Measurements from ENCODE around the gene PPIP5K1.

Gene PPIP5K1

DNA sequence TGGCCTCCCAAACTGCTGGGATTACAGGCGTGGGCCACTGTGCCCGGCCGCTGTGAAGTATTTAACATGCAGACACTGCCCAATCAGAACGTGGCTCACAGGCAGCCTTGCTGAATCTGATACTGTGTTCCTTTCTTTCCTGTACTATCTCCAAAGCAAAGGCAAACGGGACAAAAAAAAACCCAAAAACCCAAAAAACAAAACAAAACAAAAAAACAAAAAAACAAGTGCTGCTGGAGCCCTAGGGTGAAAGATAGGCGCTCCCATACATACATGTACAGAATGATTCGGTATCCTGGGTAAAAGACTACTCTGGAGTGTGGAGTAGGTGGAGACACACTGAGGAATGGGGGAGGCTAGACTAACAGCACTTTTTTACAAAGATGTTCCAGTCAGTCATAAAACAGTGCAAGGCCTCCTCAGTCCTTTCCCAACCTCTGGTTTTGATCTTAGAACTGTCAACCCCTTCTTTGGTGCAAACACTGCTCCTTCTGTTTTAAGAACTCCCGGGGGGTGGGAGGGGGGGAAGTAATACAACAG lies 80.3 kb downstream of the PPIP5K1 start:
- no peak for DNase-seq (ENCODE audit: extremely low read depth, low read depth)
- TF ChIP-seq, protein P1, sequence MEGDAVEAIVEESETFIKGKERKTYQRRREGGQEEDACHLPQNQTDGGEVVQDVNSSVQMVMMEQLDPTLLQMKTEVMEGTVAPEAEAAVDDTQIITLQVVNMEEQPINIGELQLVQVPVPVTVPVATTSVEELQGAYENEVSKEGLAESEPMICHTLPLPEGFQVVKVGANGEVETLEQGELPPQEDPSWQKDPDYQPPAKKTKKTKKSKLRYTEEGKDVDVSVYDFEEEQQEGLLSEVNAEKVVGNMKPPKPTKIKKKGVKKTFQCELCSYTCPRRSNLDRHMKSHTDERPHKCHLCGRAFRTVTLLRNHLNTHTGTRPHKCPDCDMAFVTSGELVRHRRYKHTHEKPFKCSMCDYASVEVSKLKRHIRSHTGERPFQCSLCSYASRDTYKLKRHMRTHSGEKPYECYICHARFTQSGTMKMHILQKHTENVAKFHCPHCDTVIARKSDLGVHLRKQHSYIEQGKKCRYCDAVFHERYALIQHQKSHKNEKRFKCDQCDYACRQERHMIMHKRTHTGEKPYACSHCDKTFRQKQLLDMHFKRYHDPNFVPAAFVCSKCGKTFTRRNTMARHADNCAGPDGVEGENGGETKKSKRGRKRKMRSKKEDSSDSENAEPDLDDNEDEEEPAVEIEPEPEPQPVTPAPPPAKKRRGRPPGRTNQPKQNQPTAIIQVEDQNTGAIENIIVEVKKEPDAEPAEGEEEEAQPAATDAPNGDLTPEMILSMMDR (IDR thresholded peaks at IDR 0.05; ENCODE audit: low read depth, low read length) = no peak

DNA sequence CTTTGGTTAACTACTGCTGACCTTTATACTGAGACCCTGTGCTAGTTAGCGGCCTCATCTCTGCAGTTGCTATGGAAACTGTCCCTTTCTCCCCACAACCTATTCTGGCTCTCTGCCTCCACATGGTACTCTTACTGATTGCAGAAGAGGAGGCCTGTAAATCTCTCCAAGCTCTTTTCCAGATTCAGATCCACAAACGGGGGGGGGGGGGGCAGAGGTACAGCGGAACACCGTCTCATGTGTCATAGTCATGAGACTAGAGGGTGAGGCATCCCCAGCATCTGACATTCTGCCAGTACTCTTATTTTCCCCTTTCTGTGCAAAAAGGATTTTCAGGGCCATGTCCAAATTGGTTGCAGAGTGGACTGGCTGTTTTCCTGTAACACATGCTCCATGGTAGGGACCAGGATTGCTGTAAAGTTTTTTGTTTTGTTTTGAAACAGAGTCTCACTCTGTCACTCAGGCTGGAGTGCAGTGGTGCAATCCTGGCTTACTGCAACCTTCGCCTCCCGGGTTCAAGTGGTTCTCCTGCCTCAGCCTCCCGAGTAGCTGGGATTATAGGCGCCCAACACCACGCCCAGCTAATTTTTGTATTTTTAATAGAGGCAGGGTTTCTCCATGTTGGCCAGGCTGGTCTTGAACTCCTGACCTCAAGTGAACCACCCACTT lies 80.9 kb downstream of the PPIP5K1 start:
- TF ChIP-seq, protein P1 (IDR thresholded peaks at IDR 0.05; ENCODE audit: low read depth, low read length) = no peak
- no peak for DNase-seq (ENCODE audit: extremely low read depth, low read depth)

DNA sequence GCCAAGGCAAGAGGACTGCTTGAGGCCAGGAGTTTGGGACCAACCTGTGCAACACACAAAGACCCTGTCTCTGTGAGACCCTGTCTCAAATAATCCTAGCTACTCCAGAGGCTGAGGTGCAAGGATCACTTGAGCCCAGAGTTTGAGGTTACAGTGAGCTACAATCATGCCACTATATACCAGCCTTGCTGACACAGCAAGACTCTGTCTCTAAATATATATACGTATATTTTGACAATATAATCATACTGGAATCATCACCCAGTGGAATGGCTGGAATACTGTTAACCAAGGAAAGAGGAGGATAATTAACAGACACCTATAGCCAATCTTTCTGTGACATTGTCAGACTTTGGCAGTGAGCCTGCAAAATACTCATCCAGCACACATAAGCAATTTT lies 81.6 kb downstream of the PPIP5K1 start:
- no peak for DNase-seq (ENCODE audit: extremely low read depth, low read depth)
- TF ChIP-seq, protein P1 (IDR thresholded peaks at IDR 0.05; ENCODE audit: low read depth, low read length) = no peak

DNA sequence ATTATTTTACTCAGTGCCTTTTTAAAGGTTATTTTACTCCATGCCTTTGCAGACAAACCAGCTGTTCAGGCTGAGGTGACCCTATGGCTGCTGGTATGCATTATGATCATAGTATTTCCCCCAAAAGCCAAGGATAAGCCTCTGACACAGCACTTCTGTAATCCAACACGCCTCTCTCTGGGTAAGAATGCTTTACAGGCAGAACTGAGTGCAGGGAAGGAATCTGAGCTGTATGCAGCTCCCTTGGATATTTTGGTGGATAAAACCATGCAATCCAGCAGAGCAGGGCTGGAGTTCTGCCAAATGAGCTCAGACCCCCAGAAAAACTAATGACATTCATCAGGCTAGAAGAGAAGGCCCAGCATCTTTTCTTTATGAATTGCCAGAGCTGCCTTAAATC lies 84.3 kb downstream of the PPIP5K1 start:
- DNase-seq (ENCODE audit: extremely low read depth, low read depth) = peak; percentile 40
- TF ChIP-seq, protein P1 (IDR thresholded peaks at IDR 0.05; ENCODE audit: low read depth, low read length) = no peak

DNA sequence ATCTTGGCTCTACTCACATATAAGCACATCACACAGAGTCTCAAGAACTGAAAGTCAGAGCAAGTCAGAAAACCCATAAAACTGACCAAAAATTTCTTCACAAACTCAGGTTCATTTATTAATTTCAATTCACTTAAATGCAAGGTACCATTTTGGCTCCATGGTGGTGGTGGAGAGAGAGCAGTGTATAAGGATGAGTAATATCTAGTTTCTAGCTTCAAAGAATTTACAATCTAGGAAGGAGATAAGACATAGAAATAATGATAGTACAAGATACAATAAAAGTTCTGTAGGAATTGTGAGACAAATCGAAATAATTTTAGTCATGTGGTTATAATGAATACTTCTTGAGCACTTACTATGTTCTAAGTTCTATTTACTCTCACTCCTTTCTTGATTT lies 90.4 kb downstream of the PPIP5K1 start:
- DNase-seq (ENCODE audit: extremely low read depth, low read depth) = no peak
- TF ChIP-seq, protein P1 (IDR thresholded peaks at IDR 0.05; ENCODE audit: low read depth, low read length) = no peak

DNA sequence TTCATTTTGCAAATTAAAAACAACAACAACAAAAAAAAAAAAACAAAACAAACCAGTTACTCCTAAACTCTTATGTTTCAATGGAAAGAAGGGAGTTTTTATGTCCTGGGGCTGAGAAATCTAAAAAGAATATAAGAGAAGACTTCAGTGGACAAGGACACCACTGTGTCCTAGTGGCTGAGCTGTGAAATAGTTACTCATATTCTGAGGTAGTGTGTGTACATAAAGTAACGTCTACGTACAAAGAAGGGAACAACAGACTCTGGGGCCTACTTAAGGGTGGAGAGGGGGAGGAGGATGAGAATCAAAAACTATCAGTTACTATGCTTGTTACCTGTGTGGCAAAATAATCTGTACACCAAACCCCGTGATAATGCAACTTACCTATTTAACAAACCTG lies 91.0 kb downstream of the PPIP5K1 start:
- TF ChIP-seq, protein P1 (IDR thresholded peaks at IDR 0.05; ENCODE audit: low read depth, low read length) = no peak
- no peak for DNase-seq (ENCODE audit: extremely low read depth, low read depth)

DNA sequence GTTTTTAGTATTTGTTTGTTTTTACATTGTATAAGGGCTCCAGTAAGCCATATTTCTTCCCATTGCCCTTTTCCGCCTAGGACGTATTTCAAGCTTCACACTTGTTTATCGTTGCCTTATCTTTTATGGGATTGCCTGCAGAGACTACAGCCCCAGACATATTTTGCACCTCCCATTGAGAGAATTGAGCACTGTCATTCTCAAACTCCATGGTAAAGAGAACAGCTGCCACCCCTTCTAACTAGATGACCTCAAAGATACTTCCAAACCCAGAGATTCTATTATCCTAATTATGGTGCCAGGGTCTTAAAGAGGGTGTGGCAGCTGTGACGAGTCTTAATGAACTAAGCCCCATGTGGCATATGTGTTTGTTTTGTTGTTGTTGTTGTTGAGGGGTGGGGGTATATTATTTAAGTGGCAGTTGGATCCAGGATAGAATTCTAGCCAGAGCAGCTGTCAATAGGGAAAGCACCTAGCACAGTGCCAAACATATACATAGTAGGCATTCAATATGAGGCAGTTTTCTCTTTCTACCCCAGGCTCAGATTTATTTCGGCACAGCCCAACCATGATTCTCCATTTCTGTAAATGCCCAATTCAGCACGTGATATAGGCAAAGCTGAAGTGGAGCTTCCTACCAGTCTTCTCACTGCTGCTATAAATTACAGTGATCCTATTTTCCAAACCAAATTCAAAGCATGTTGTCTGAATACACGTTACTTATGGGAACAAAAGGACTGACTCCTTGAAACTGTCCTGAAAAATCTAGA lies 96.1 kb downstream of the PPIP5K1 start:
- TF ChIP-seq, protein P1 (IDR thresholded peaks at IDR 0.05; ENCODE audit: low read depth, low read length) = no peak
- no peak for DNase-seq (ENCODE audit: extremely low read depth, low read depth)
